H1 (cell line): Measurements from ENCODE around the gene EPS8. TPM values are rescaled to one million over a fixed set of nuclear protein-coding genes. Genes with fewer than 3 reads are reported as not detected.

Experiments used
- CHD7 ChIP-seq: fragments of 300-600 bp; sonication (generic); IDR thresholded peaks from 2 replicates; pipeline ENCODE4 v1.7.1; 2012; ENCODE audit warnings: low read length, moderate library complexity, mild to moderate bottlenecking, inconsistent platforms; ENCODE audit not compliant: insufficient replicate concordance
- CTCF ChIP-seq, 3 experiments: IDR thresholded peaks; 1 replicate in 2 of 3; 2 replicates in 1 of 3; pipeline versions ENCODE4 v1.5.1 to v1.6.1; 2011; ENCODE audit warnings: low read length in 3 of 3, mild to moderate bottlenecking in 3 of 3, inconsistent platforms in 2 of 3, low read depth in 1 of 3, moderate library complexity in 1 of 3; ENCODE audit not compliant: insufficient read depth in 1 of 3; ENCODE audit errors: control extremely low read depth in 1 of 3
- E2F6 ChIP-seq: IDR thresholded peaks from 2 replicates; pipeline ENCODE4 v1.6.1; 2012; ENCODE audit warnings: inconsistent platforms
- EP300 ChIP-seq, 2 experiments: IDR thresholded peaks; 1 replicate in 1 of 2; 2 replicates in 1 of 2; pipeline ENCODE4 v1.6.1; 2011 to 2012; ENCODE audit warnings: low read depth in 2 of 2, low read length in 2 of 2, mild to moderate bottlenecking in 2 of 2, borderline replicate concordance in 1 of 2, inconsistent platforms in 1 of 2, moderate library complexity in 1 of 2
- HDAC2 ChIP-seq, 2 experiments: fragments of 300-600 bp in 1 of 2; sonication (generic) in 1 of 2; IDR thresholded peaks; 2 replicates each; pipeline ENCODE4 v1.6.1; 2011 to 2012; ENCODE audit warnings: low read depth in 2 of 2, low read length in 2 of 2, mild to moderate bottlenecking in 2 of 2, moderate library complexity in 2 of 2, borderline replicate concordance in 1 of 2, inconsistent platforms in 1 of 2
- JUN ChIP-seq: IDR thresholded peaks from 2 replicates; pipeline ENCODE4 v1.6.1; 2011; ENCODE audit warnings: low read depth, mild to moderate bottlenecking, improper control_type of control experiment, low read length
- MAX ChIP-seq: IDR thresholded peaks from 2 replicates; pipeline ENCODE4 v1.6.1; 2012; ENCODE audit warnings: inconsistent platforms
- polyA plus RNA-seq, 7 experiments: library from polyadenylated mRNA; depleted of rRNA in 3 of 7; stranded (reverse) in 5 of 7; unstranded in 2 of 7; fragments of >200 nt in 5 of 7; fragments of 200-250 nt in 2 of 7; gene quantifications; 1 replicate in 5 of 7; 2 replicates in 1 of 7; 4 replicates in 1 of 7; pipeline versions ENCODE4 v1.2.1 to v1.2.3, GENCODE V29; 2011 to 2013; ENCODE audit warnings: missing spikeins in 2 of 7, mixed read lengths in 2 of 7
- total RNA-seq: library from RNA; stranded (reverse); fragmentation: NEBNext Ultra II Directional; extraction: Animal tissue kit (Norgen Biotek cat#: 25700); gene quantifications from 2 replicates; pipeline ENCODE4 v1.2.1, GENCODE V29; 2021

The EPS8 gene
- total and polyA plus RNA-seq, 2 of the 8 experiments (the other 6 are each of a cell fraction or from before 2014, with no cell fraction given) = 3.0 to 4.6 TPM

- no peak for TF ChIP-seq CHD7
- TF ChIP-seq JUN = no peak
- no peak for TF ChIP-seq CTCF (IDR thresholded peaks at IDR 0.05; ENCODE audit: control extremely low read depth in 1 of 3, insufficient read depth in 1 of 3, low read depth in 1 of 3, low read length in 3 of 3)
- TF ChIP-seq EP300 (IDR thresholded peaks at IDR 0.05; ENCODE audit: borderline replicate concordance in 1 of 2, low read depth in 2 of 2, low read length in 2 of 2) = no peak
- no peak for TF ChIP-seq HDAC2 (IDR thresholded peaks at IDR 0.05; ENCODE audit: borderline replicate concordance in 1 of 2, low read depth in 2 of 2, low read length in 2 of 2)
- TF ChIP-seq MAX = no peak
- no peak for TF ChIP-seq E2F6
Observed at GRCh38 chr12:15644700-15645099, 144.5 kb downstream of the EPS8 start (continued).
